Cardiac muscle cell (in vitro differentiated cells and primary cell): ENCODE data around the gene TRABD2B. TPM values are rescaled to one million over a fixed set of nuclear protein-coding genes. Genes with fewer than 3 reads are reported as not detected.

Source experiments
- DNase-seq, 2 donors: peaks; one replicate each; pipeline versions ENCODE4 v3.0.0 to v3.0.0-alpha.2; 2010 to 2017; ENCODE audit warnings: low read depth in 1 of 2, low spot score in 1 of 2
- H3K27ac ChIP-seq: fragments of 200-600 bp; sonication (generic); 2 replicates; pipeline ENCODE4 v1.5.1; 2016
- H3K27me3 ChIP-seq: fragments of 200-600 bp; sonication (generic); 2 replicates; pipeline ENCODE4 v1.6.0; 2016; ENCODE audit warnings: control low read depth
- H3K36me3 ChIP-seq: fragments of 200-600 bp; sonication (generic); 2 replicates; pipeline ENCODE4 v1.5.1; 2016; ENCODE audit warnings: control low read depth
- H3K4me1 ChIP-seq: fragments of 200-600 bp; sonication (generic); 2 replicates; pipeline ENCODE4 v1.8.1; 2017; ENCODE audit warnings: low read depth, mild to moderate bottlenecking, mixed run types
- H3K4me3 ChIP-seq: fragments of 200-600 bp; sonication (generic); 2 replicates; pipeline ENCODE4 v1.5.1; 2016; ENCODE audit warnings: mild to moderate bottlenecking
- H3K9me3 ChIP-seq: fragments of 200-600 bp; sonication (generic); 2 replicates; pipeline ENCODE4 v1.5.1; 2017; ENCODE audit warnings: low read depth, mild to moderate bottlenecking, control low read depth
- polyA plus RNA-seq: library from polyadenylated mRNA; unstranded; fragments of >200 nt; fragmentation: Nextera tagmentation; extraction: Ambion mirVana; gene quantifications from 2 replicates; pipeline ENCODE4 v1.2.1, GENCODE V29; 2016
- total RNA-seq: library from RNA; depleted of rRNA; stranded (reverse); fragments of >200 nt; gene quantifications from 2 replicates; pipeline ENCODE4 v1.2.3, GENCODE V29; 2016
- TF ChIP-seq, protein P1 (sequence below): IDR thresholded peaks from 2 replicates; pipeline ENCODE4 v1.5.1; 2012; ENCODE audit warnings: low read depth, mild to moderate bottlenecking, low read length

Gene TRABD2B
- total and polyA plus RNA-seq, 2 experiments from 2014 or later = 0.60 to 0.82 TPM

DNA sequence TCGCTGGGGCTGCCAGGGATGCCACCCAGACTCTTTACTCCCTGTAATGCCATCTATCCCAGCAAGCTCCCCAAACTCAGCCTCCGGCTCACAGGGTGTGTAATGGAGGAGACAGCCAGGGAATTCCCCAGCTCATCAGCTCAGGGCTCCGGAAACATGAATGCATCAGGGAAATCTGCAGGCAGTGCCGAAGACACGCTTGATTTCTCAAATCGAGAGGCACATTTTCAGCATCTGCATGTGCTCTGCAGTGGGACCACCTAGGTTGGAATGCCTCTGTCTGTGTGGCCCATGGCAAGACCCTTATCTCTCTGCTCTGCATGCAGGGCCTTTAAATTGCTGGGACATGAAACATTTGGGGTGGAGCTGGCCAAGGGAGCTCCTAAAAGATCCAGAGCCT, 170.1 kb downstream of the TRABD2B start:
- H3K27ac ChIP-seq = no peak overlapping the region
- peaks cover 4% of the 10 kb centered on the region for H3K4me1 ChIP-seq
- DNase-seq = no peak
- peaks cover 9% of the 10 kb centered on the region for H3K27me3 ChIP-seq
- H3K36me3 ChIP-seq = no peaks in the 10 kb centered on the region
- no peaks in the 10 kb centered on the region for H3K9me3 ChIP-seq
- TF ChIP-seq, protein P1, sequence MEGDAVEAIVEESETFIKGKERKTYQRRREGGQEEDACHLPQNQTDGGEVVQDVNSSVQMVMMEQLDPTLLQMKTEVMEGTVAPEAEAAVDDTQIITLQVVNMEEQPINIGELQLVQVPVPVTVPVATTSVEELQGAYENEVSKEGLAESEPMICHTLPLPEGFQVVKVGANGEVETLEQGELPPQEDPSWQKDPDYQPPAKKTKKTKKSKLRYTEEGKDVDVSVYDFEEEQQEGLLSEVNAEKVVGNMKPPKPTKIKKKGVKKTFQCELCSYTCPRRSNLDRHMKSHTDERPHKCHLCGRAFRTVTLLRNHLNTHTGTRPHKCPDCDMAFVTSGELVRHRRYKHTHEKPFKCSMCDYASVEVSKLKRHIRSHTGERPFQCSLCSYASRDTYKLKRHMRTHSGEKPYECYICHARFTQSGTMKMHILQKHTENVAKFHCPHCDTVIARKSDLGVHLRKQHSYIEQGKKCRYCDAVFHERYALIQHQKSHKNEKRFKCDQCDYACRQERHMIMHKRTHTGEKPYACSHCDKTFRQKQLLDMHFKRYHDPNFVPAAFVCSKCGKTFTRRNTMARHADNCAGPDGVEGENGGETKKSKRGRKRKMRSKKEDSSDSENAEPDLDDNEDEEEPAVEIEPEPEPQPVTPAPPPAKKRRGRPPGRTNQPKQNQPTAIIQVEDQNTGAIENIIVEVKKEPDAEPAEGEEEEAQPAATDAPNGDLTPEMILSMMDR = no peak
- H3K4me3 ChIP-seq = no peak overlapping the region

DNA sequence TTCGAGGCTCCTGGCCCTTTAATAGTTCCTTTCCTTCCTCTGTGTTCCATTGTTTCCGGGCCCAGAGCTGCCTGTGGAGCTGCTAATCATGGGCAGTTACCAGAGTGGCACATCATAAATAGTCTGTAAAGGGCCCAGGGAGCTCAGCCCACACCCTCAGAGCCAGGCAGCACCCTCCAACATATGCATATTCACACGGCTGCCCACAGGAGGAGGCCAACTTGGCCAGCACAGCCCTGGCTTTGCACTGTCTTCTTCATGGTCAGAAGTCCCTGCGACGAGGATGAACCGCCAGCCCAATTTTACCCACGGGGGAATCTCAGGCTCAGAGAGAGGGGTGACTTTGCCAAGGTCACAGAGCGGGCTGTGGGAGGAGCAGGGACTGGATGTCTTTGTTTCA, 172.5 kb downstream of the TRABD2B start:
- Histone ChIP-seq H3K27me3 (peaks cover 6% of the 10 kb centered on the region), H3K4me3 (no peak overlapping the region), H3K9me3 (no peaks in the 10 kb centered on the region), H3K27ac (no peak overlapping the region), H3K36me3 (no peaks in the 10 kb centered on the region), H3K4me1 (peaks cover 4% of the 10 kb centered on the region)
- no peak for DNase-seq
- TF ChIP-seq, protein P1 = no peak

DNA sequence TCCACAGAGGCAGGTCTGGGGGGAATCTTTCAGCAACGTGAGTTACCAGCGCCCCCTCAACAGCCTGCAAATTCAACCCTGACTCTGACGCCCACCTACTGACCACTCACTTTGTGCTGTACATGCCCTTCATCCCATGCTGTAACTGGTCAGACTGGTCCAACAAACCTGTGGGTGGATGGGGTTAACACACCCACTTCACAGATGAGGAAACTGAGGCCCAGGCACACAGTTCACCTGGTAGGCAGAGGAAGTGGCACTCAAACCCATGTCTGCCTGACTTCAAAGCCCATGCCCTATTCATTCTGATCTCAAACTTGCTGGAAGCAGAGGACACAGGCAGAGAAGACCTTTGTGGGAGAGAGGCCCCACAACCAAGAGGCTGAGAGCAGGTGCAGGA, 172.9 kb downstream of the TRABD2B start:
- H3K27me3 ChIP-seq = peaks cover 6% of the 10 kb centered on the region
- H3K36me3 ChIP-seq = no peaks in the 10 kb centered on the region
- TF ChIP-seq, protein P1 = no peak
- peaks cover 4% of the 10 kb centered on the region for H3K4me1 ChIP-seq
- no peak overlapping the region for H3K27ac ChIP-seq
- no peaks in the 10 kb centered on the region for H3K9me3 ChIP-seq
- no peak for DNase-seq
- no peak overlapping the region for H3K4me3 ChIP-seq

DNA sequence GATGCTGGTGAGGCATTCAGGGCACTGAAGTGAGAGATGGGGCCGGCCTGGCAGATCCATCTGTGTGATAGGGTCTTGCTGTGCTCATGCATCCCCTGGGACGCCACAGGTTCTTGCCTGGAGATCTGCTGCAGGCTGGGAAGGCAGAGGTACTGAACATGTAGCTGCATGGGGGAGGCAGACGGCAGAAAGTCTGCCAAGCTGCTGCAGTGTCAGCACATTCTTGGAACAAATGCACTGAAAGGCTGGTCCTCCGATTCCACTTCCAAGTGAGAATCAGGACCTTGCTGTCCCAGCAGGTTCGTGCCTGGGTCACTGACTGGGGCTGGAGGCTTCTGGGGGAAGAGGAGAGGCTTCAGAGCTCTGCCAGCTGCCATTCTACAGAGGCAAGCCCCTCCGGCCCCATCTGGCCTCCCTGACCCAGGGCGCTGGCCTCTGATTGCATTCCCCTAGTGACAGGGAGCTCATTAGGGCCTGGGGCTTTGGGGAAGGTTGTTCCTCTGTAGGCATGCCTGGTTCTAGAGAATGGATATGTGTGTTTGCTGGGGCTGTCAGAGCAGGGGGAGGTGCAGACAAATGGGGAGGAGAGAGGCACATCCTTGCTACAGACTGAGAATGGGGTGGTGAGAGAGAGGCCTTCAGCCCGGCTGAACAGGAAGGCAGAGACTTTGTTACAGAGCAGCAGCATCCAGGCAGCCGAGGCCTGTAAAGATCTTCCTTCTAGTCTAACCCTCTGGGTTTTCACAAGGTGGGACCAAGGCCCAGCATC, 174.0 kb downstream of the TRABD2B start:
- Histone ChIP-seq H3K4me1 (peaks cover 4% of the 10 kb centered on the region), H3K4me3 (no peak overlapping the region), H3K27me3 (peaks cover 6% of the 10 kb centered on the region), H3K9me3 (no peaks in the 10 kb centered on the region), H3K27ac (no peak overlapping the region), H3K36me3 (no peaks in the 10 kb centered on the region)
- TF ChIP-seq, protein P1 = no peak
- DNase-seq = no peak

DNA sequence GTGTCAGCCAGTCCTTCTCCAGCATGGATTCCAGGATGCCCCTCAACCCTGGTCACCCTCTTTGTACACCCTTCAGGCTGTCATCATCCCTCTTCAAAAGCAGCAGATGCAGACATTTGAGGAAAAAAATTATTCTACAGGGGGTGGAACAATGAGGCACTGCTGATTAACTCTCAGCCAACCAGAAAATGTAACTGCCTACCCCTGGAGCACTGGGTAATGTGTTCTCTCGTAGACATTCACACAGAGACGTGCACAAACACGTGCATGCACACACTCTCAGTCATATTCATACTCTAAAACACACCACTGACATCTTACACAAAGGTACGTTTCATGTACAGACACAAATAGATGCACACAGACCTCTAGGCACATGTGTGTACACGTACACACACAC, 175.4 kb downstream of the TRABD2B start:
- Histone ChIP-seq H3K36me3 (no peaks in the 10 kb centered on the region), H3K4me3 (no peak overlapping the region), H3K27me3 (peaks cover 6% of the 10 kb centered on the region), H3K27ac (no peak overlapping the region), H3K4me1 (no peaks in the 10 kb centered on the region), H3K9me3 (no peaks in the 10 kb centered on the region)
- TF ChIP-seq, protein P1 = no peak
- DNase-seq = peak in 1 of 2 donors; percentile 30

DNA sequence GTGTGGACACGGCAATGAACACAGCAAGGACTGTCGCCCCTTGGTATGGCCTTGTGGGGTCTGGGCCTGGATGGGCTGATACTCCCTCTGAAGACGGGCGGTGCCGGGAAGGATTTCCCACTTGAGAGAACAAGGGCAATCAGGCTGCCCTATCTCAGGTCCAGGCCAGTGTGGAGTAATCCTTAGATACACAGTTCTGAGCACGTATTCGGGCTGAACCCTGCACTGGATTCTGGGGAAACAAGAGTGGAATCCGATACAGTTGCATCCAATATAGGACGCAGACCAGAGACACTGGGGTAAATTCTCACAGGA, 177.7 kb downstream of the TRABD2B start:
- TF ChIP-seq, protein P1 = no peak
- Histone ChIP-seq H3K27ac (no peak overlapping the region), H3K9me3 (no peaks in the 10 kb centered on the region), H3K27me3 (no peaks in the 10 kb centered on the region), H3K36me3 (no peaks in the 10 kb centered on the region), H3K4me3 (no peak overlapping the region), H3K4me1 (no peaks in the 10 kb centered on the region)
- DNase-seq = no peak
